Measurements from ENCODE around the gene PIK3C2A. TPM values are rescaled to one million over a fixed set of nuclear protein-coding genes. Genes with fewer than 3 reads are reported as not detected.
A peak's percentile ranks its signal among the peaks of the same experiment; 100 is the strongest.

Gene PIK3C2A, protein sequence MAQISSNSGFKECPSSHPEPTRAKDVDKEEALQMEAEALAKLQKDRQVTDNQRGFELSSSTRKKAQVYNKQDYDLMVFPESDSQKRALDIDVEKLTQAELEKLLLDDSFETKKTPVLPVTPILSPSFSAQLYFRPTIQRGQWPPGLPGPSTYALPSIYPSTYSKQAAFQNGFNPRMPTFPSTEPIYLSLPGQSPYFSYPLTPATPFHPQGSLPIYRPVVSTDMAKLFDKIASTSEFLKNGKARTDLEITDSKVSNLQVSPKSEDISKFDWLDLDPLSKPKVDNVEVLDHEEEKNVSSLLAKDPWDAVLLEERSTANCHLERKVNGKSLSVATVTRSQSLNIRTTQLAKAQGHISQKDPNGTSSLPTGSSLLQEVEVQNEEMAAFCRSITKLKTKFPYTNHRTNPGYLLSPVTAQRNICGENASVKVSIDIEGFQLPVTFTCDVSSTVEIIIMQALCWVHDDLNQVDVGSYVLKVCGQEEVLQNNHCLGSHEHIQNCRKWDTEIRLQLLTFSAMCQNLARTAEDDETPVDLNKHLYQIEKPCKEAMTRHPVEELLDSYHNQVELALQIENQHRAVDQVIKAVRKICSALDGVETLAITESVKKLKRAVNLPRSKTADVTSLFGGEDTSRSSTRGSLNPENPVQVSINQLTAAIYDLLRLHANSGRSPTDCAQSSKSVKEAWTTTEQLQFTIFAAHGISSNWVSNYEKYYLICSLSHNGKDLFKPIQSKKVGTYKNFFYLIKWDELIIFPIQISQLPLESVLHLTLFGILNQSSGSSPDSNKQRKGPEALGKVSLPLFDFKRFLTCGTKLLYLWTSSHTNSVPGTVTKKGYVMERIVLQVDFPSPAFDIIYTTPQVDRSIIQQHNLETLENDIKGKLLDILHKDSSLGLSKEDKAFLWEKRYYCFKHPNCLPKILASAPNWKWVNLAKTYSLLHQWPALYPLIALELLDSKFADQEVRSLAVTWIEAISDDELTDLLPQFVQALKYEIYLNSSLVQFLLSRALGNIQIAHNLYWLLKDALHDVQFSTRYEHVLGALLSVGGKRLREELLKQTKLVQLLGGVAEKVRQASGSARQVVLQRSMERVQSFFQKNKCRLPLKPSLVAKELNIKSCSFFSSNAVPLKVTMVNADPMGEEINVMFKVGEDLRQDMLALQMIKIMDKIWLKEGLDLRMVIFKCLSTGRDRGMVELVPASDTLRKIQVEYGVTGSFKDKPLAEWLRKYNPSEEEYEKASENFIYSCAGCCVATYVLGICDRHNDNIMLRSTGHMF (N-terminal part only)
- 10 to 100 TPM; 25.4 to 56.4 (median 42.0) TPM for total RNA-seq
- 1 to 10 TPM; 5.0 to 8.2 TPM for polyA plus RNA-seq
- 94.8 reads per million, percentile 84 among the genes with 10 or more reads in this experiment for total RNA-seq

DNA sequence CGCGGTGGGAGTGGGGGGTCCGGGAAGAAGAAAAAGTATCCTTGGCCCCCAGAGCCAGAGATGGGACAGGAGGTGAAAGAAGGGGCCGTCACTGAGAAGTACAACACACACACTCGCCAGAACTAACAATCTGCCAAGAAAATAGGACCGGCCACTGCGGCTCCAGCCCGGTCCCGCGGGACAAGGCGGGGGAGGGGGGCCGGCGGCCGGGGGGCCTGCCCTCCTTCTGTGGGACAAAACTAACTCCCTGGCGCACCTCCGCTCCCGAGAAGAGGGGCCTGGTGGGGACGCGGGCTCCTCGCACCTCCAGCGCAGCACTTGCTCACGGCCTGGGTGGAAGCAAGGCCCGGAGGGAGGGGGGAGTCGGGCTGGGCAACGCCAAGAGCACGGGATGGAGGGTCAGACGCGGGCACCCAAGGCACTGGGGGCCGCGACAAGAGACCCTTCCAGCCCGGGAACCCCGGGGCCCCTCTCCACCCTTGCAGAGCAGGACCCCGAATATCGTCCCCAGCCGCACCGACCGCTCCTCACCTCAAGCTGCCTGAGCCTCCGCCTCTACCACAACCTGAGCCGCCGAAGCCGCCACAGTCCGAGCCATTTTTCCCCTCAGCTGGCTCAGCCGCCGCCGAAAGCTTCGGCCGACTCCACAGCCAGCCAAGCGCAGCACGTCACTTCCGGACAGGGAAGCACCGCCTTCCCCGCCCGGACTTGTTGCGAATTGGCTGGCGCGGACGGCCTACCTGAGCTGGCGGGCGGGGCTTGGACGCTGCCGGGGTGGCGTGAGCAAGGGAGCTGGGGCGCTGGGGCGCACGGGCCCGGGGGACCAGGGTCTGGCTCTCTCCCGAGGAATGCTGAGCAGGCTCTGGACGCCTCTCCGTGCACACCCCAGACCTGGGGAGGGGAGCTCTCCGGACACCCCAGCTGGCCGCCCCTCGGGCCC lies at the start of gene PIK3C2A:
TSS of gene PIK3C2A (minus strand) at position 670 of the 940 bp plus-strand sequence. CDS start 38,245 bp downstream, outside the sequence.
- Mint-ChIP-seq H3K27me3 (no peaks in the 10 kb centered on the region), H3K36me3 (peaks cover 3 to 11% (median 6%) of the 10 kb centered on the region in 5 donors), H3K4me3 (peak within 1 kb of the TSS; percentile 90 to 99 (median 98)), H3K9me3 (no peaks in the 10 kb centered on the region), H3K4me1 (peaks cover 34 to 57% (median 48%) of the 10 kb centered on the region in 7 donors), H3K27ac (peak within 1 kb of the TSS; percentile 87 to 99 (median 97))
- ChIA-PET CTCF (interaction anchor here (0.6 kb wide), 1 partner anchor 86 kb away, joined by 3 read pairs; no protein-coding TSS in a partner anchor), POLR2A (interaction anchor here (0.7 to 1.7 kb wide), 9 partner anchors 10 to 807 kb away, joined by 3 to 9 read pairs (median 3); partner anchors contain the start of genes NUCB2 and RPS13)
- Histone ChIP-seq H3K9me3 (ENCODE audit: control insufficient read depth in 2 of 3, low read length in 3 of 3) (no peaks in the 10 kb centered on the region), H3K27me3 (ENCODE audit: control insufficient read depth in 2 of 2, insufficient read depth in 2 of 2, low read length in 2 of 2) (no peaks in the 10 kb centered on the region), H3K4me3 (ENCODE audit: low read length) (peak within 1 kb of the TSS; percentile 93), H3K36me3 (ENCODE audit: control insufficient read depth in 2 of 3, insufficient read depth in 3 of 3, low read length in 3 of 3) (peaks cover 0 to 9% (median 0%) of the 10 kb centered on the region in 3 experiments), H3K4me1 (ENCODE audit: control insufficient read depth in 2 of 2, insufficient read depth in 2 of 2, low read length in 2 of 2) (peaks cover 15 to 19% of the 10 kb centered on the region in 2 donors), H3K27ac (ENCODE audit: low read depth, low read length) (peak within 1 kb of the TSS; percentile 93)
- DNase-seq = peak; percentile 84 to 94 (median 91)
- intact Hi-C loops (cut with micrococcal nuclease) = loop anchor here (1.0 to 10.0 kb wide), 11 partner anchors 23 to 1317 kb away; partner anchors contain the start of genes C11orf58 (in 2 of the 2), RPS13 (in 2 of the 2), GTF2H1 (in 1 of the 2) and HPS5 (in 1 of the 2)
- ATAC-seq = peak; percentile 98

- Histone ChIP-seq H3K4me1 (ENCODE audit: control insufficient read depth in 2 of 2, insufficient read depth in 2 of 2, low read length in 2 of 2) (no peaks in the 10 kb centered on the region), H3K4me3 (ENCODE audit: low read length) (no peak overlapping the region), H3K27ac (ENCODE audit: low read depth, low read length) (no peak overlapping the region), H3K36me3 (ENCODE audit: control insufficient read depth in 2 of 3, insufficient read depth in 3 of 3, low read length in 3 of 3) (no peaks in the 10 kb centered on the region), H3K27me3 (ENCODE audit: control insufficient read depth in 2 of 2, insufficient read depth in 2 of 2, low read length in 2 of 2) (no peaks in the 10 kb centered on the region), H3K9me3 (ENCODE audit: control insufficient read depth in 2 of 3, low read length in 3 of 3) (no peaks in the 10 kb centered on the region)
- H3K9me3 Mint-ChIP-seq = no peaks in the 10 kb centered on the region
- ATAC-seq = no peak
- H3K4me1 Mint-ChIP-seq = peaks cover 0 to 12% (median 8%) of the 10 kb centered on the region in 7 donors
- no peak overlapping the region for H3K4me3 Mint-ChIP-seq
- no peak for DNase-seq
- no peaks in the 10 kb centered on the region for H3K36me3 Mint-ChIP-seq
- H3K27me3 Mint-ChIP-seq = peaks cover 0 to 21% (median 0%) of the 10 kb centered on the region in 5 donors
- ChIA-PET POLR2A (interaction anchor here (0.8 kb wide), 1 partner anchor 21 kb away, joined by 3 read pairs; no protein-coding TSS in a partner anchor), CTCF (no interaction called here)
- intact Hi-C loops (cut with micrococcal nuclease) = no loop called here
- H3K27ac Mint-ChIP-seq = peak overlapping the region in 3 of 9 donors; percentile 17 to 56 (median 27)
Observed at GRCh38 chr11:17257196-17257595, 49.4 kb upstream of the PIK3C2A start.

DNA sequence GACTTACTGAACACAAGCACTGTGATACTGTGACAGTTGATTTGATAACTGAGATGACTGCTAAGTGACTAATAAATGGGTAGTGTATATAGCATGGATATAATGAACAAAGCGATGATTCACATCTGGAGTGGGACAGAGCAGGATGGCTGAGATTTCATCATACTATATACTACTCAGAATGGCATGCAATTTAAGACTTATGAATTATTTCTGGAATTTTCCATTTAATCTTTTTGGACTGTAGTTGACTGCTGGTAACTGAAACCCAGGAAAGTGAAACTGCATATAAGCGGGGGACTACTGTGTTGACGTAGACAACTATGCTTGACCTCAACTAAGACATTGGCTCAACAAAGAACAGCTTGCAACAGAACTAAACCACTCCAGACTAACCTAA lies 48.7 kb upstream of the PIK3C2A start:
- ATAC-seq (no peak), DNase-seq (no peak)
- Histone ChIP-seq H3K36me3 (ENCODE audit: control insufficient read depth in 2 of 3, insufficient read depth in 3 of 3, low read length in 3 of 3) (no peaks in the 10 kb centered on the region), H3K4me3 (ENCODE audit: low read length) (no peak overlapping the region), H3K27ac (ENCODE audit: low read depth, low read length) (no peak overlapping the region), H3K4me1 (ENCODE audit: control insufficient read depth in 2 of 2, insufficient read depth in 2 of 2, low read length in 2 of 2) (no peaks in the 10 kb centered on the region), H3K27me3 (ENCODE audit: control insufficient read depth in 2 of 2, insufficient read depth in 2 of 2, low read length in 2 of 2) (no peaks in the 10 kb centered on the region), H3K9me3 (ENCODE audit: control insufficient read depth in 2 of 3, low read length in 3 of 3) (no peaks in the 10 kb centered on the region)
- Mint-ChIP-seq H3K27me3 (peaks cover 0 to 23% (median 0%) of the 10 kb centered on the region in 5 donors), H3K4me1 (peaks cover 0 to 12% (median 8%) of the 10 kb centered on the region in 7 donors), H3K36me3 (no peaks in the 10 kb centered on the region), H3K9me3 (no peaks in the 10 kb centered on the region), H3K27ac (peak overlapping the region in 1 of 9 donors; percentile 56), H3K4me3 (no peak overlapping the region)
- intact Hi-C loops (cut with micrococcal nuclease) = no loop called here
- POLR2A ChIA-PET = no interaction called here
- CTCF ChIA-PET = no interaction called here

GRCh38 chr11:17252704-17253103 lies 44.9 kb upstream of the PIK3C2A start:
- no peaks in the 10 kb centered on the region for H3K36me3 ChIP-seq (ENCODE audit: control insufficient read depth in 2 of 3, insufficient read depth in 3 of 3, low read length in 3 of 3)
- Mint-ChIP-seq H3K9me3 (peaks cover 0 to 4% (median 0%) of the 10 kb centered on the region in 11 donors), H3K36me3 (no peaks in the 10 kb centered on the region), H3K27ac (peak overlapping the region in 1 of 9 donors; percentile 59), H3K4me1 (peaks cover 0 to 12% (median 8%) of the 10 kb centered on the region in 7 donors), H3K27me3 (peaks cover 0 to 19% (median 0%) of the 10 kb centered on the region in 5 donors), H3K4me3 (no peak overlapping the region)
- no peaks in the 10 kb centered on the region for H3K4me1 ChIP-seq (ENCODE audit: control insufficient read depth in 2 of 2, insufficient read depth in 2 of 2, low read length in 2 of 2)
- H3K27me3 ChIP-seq (ENCODE audit: control insufficient read depth in 2 of 2, insufficient read depth in 2 of 2, low read length in 2 of 2) = no peaks in the 10 kb centered on the region
- ATAC-seq (no peak), DNase-seq (no peak)
- intact Hi-C loops (cut with micrococcal nuclease) = no loop called here
- POLR2A ChIA-PET = no interaction called here
- H3K27ac ChIP-seq (ENCODE audit: low read depth, low read length) = no peak overlapping the region
- CTCF ChIA-PET = no interaction called here
- H3K9me3 ChIP-seq (ENCODE audit: control insufficient read depth in 2 of 3, low read length in 3 of 3) = no peaks in the 10 kb centered on the region
- no peak overlapping the region for H3K4me3 ChIP-seq (ENCODE audit: low read length)

DNA sequence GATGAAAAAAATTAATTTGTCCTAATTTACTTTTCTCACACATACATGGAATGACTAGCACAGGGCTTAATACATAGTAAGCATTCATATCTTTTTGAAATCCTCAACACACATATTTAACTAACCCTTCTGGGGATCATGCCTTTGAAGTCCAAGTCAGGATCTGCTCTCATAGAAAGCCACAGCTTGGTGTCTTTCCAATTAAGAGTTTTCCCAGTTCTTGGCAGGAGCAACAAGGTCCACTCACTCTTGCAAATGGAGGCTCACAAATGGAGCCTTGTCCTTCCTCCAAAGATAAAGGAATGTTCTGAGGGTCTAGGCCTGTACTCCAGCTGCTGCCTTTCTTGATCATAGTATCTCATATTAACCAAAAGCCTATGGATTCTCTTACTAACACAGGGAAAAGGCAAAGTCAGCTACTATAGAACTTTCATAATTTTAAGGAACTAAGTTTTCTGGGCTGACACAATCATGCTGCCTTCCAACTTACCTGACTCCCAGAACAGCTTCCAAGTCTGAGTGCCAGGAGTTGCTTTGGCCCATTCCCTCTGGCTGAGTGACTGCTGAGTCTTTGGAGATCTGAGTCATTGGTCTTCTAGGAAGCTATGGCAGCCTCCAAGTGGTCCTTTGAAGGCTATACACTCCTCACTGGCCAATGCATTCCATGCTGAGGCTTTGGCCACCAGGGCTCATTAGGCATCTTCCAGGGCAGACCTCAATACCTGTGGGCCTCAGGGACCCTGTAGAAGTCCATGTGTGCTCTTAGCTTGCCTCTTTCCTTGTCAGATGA lies 43.0 kb upstream of the PIK3C2A start:
- ChIA-PET CTCF (interaction anchor here (0.5 kb wide), 1 partner anchor 52 kb away, joined by 3 read pairs; no protein-coding TSS in a partner anchor), POLR2A (no interaction called here)
- Mint-ChIP-seq H3K27ac (no peak overlapping the region), H3K36me3 (no peaks in the 10 kb centered on the region), H3K9me3 (peaks cover 0 to 4% (median 0%) of the 10 kb centered on the region in 11 donors), H3K4me3 (no peak overlapping the region), H3K4me1 (no peaks in the 10 kb centered on the region), H3K27me3 (peaks cover 0 to 23% (median 0%) of the 10 kb centered on the region in 5 donors)
- H3K27ac ChIP-seq (ENCODE audit: low read depth, low read length) = no peak overlapping the region
- no peaks in the 10 kb centered on the region for H3K36me3 ChIP-seq (ENCODE audit: control insufficient read depth in 2 of 3, insufficient read depth in 3 of 3, low read length in 3 of 3)
- no peaks in the 10 kb centered on the region for H3K9me3 ChIP-seq (ENCODE audit: control insufficient read depth in 2 of 3, low read length in 3 of 3)
- H3K4me3 ChIP-seq (ENCODE audit: low read length) = no peak overlapping the region
- intact Hi-C loops (cut with micrococcal nuclease) = no loop called here
- DNase-seq = no peak
- ATAC-seq = no peak
- no peaks in the 10 kb centered on the region for H3K27me3 ChIP-seq (ENCODE audit: control insufficient read depth in 2 of 2, insufficient read depth in 2 of 2, low read length in 2 of 2)
- H3K4me1 ChIP-seq (ENCODE audit: control insufficient read depth in 2 of 2, insufficient read depth in 2 of 2, low read length in 2 of 2) = no peaks in the 10 kb centered on the region
